ENCODE data around the gene KIF1B. TPM values are rescaled to one million over a fixed set of nuclear protein-coding genes. Genes with fewer than 3 reads are reported as not detected.
A peak's percentile ranks its signal among the peaks of the same experiment; 100 is the strongest.

Gene KIF1B
- total RNA-seq, 1 experiment from 2014 or later, result 57.7 TPM

DNA sequence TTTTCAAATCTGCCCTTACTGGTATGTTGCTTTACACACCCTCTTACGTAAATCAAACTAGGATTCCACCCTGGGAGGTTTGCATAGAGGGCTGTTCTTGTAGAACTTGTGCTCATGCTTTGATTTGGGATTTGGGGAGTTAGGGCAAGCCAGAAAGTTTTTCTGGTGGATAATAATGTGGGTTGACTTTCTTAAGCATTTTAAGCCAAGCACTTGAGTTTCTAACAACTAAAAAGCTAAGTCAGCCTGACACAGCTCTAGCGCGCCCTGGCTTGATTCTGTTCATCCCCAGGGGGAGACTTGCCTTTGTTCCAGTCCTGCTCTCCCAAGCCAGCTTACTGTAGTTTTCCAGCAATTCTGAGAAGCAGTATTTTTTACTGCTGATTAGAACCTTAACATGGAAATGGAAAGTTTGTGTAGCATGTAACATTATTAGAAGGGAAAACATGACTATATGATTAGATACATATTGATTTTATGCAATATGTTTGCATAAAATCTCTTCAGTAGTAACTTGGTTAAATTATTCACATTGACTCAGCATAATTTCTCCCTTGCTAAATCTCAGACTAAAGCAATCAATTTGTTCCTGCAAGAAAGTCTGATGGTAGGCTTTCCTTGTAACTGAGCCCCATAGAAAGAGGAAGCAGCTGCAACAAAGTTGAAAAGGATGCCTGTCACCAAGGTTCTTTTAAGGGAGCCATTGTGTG, 177.5 kb downstream of the KIF1B start:
- H3K27ac ChIP-seq (ENCODE audit: insufficient read length, low read depth, low read length), result peak overlapping the region; percentile 71
- no peak overlapping the region for H3K23ac ChIP-seq (ENCODE audit: insufficient read length, low read depth, low read length)
- H3K79me2 ChIP-seq (ENCODE audit: insufficient read depth, low read length), result no peaks in the 10 kb centered on the region
- H3K4me1 ChIP-seq (ENCODE audit: insufficient read depth, low read length), result no peaks in the 10 kb centered on the region
- H3K14ac ChIP-seq (ENCODE audit: insufficient read depth, low read length), result no peak overlapping the region
- H2BK12ac ChIP-seq (ENCODE audit: insufficient read length, low read depth, low read length), result no peak overlapping the region
- H3K9me3 Mint-ChIP-seq, result peaks cover 0 to 4% of the 10 kb centered on the region in 2 experiments; a peak in 1 of 5 replicates
- DNase-seq, result no peak
- H3K56ac ChIP-seq (ENCODE audit: insufficient read length, low read depth, low read length), result no peak overlapping the region
- H3K79me1 ChIP-seq (ENCODE audit: insufficient read depth, low read depth, low read length, poor library complexity, severe bottlenecking), result no peaks in the 10 kb centered on the region
- no peak overlapping the region for H2BK5ac ChIP-seq (ENCODE audit: insufficient read length, low read length)
- no peak overlapping the region for H4K91ac ChIP-seq (ENCODE audit: insufficient read length, low read depth, low read length)
- TF ChIP-seq CTCF (conservative IDR thresholded peaks at IDR 0.05), result no peak
- no peak overlapping the region for H3K4me3 Mint-ChIP-seq
- H3K23me2 ChIP-seq (ENCODE audit: insufficient read length, low read depth, low read length, poor library complexity, severe bottlenecking), result no peaks in the 10 kb centered on the region
- no peaks in the 10 kb centered on the region for H3K27me3 Mint-ChIP-seq (ENCODE audit: low read depth)
- no peaks in the 10 kb centered on the region for H3K27me3 ChIP-seq (ENCODE audit: insufficient read depth, low read length)
- peaks cover 9 to 18% (median 10%) of the 10 kb centered on the region in 3 experiments for H3K36me3 Mint-ChIP-seq (ENCODE audit: insufficient read depth in 1 of 3, low read depth in 3 of 3)
- H3K4ac ChIP-seq (ENCODE audit: low read depth, low read length), result no peak overlapping the region; the same call in 1 of the 2 replicates
- peak overlapping the region; percentile 33 for H3K4me2 ChIP-seq (ENCODE audit: insufficient read depth, insufficient read length, low read length)
- H4K8ac ChIP-seq (replicated peaks; ENCODE audit: insufficient read length, low read depth, low read length), result no peak overlapping the region
- no peak overlapping the region for H2BK120ac ChIP-seq (ENCODE audit: low read depth, low read length, poor library complexity, severe bottlenecking)
- H2BK20ac ChIP-seq (ENCODE audit: low read depth, low read length, poor library complexity, severe bottlenecking), result no peak overlapping the region
- H3T11ph ChIP-seq (ENCODE audit: low read length), result no peak overlapping the region
- H2AK5ac ChIP-seq (ENCODE audit: insufficient read length, low read length), result no peak overlapping the region
- H4K20me1 ChIP-seq (ENCODE audit: control insufficient read depth, insufficient read depth, insufficient read length), result no peaks in the 10 kb centered on the region
- H3K27ac Mint-ChIP-seq, result peak overlapping the region; percentile 39 to 93 (median 89); a peak in 5 of 7 replicates
- no peaks in the 10 kb centered on the region for H3K9me3 ChIP-seq (ENCODE audit: control insufficient read depth, low read depth, low read length)
- no CpG with 5 or more reads among the region's 3 CpGs for WGBS (ENCODE audit: extremely low coverage, insufficient read length, low lambda C conversion rate)
- H3K18ac ChIP-seq (ENCODE audit: insufficient read length, low read depth, low read length), result no peak overlapping the region
- peak overlapping the region; percentile 23 for H3K9ac ChIP-seq (ENCODE audit: extremely low read depth, insufficient read length, low read length)
- H3K4me1 Mint-ChIP-seq, result peaks cover 9 to 18% of the 10 kb centered on the region in 2 experiments
- H2BK15ac ChIP-seq (ENCODE audit: low read depth, low read length), result no peak overlapping the region
- H4K5ac ChIP-seq (ENCODE audit: insufficient read length, low read depth, low read length), result no peak overlapping the region
- H2AFZ ChIP-seq (ENCODE audit: low read length), result no peak overlapping the region
